D721Med (cell line): Measurements from ENCODE around the gene PRKCQ.

Experiments used
- DNase-seq: peaks from one replicate; pipeline ENCODE4 v3.0.0; 2011; ENCODE audit warnings: low spot score; ENCODE audit not compliant: insufficient read length
- FAIRE-seq: peaks from 2 replicates; lab custom pipeline; 2011; peaks lifted over from hg19 to GRCh38; lab: Jason Lieb, UNC
- CTCF ChIP-seq: IDR thresholded peaks from 2 replicates; pipeline ENCODE4 v1.5.1; 2012; ENCODE audit warnings: mild to moderate bottlenecking, control low read depth; ENCODE audit not compliant: insufficient read depth; ENCODE audit errors: missing control alignments

Gene PRKCQ

DNA sequence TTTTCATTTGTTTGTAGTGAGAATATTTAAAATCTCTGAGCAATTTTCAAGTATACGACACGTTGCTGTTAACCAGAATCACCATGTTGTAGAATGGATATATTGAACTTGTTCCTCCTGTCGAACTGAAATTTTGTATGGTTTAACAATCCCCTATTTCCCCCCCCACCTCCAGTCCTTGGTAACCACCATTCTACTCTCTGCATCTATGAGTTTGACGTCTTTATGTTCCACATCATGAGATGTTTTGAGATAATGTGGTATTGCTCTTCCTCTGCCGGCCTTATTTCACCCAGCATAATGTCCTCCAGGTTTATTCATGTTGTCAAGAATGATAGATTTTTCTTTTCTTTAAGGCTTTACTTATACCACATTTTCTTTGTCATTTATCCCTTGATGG is 17.4 kb upstream of the PRKCQ start:
- DNase-seq = no peak
- FAIRE-seq = no peak
- no peak for TF ChIP-seq CTCF

DNA sequence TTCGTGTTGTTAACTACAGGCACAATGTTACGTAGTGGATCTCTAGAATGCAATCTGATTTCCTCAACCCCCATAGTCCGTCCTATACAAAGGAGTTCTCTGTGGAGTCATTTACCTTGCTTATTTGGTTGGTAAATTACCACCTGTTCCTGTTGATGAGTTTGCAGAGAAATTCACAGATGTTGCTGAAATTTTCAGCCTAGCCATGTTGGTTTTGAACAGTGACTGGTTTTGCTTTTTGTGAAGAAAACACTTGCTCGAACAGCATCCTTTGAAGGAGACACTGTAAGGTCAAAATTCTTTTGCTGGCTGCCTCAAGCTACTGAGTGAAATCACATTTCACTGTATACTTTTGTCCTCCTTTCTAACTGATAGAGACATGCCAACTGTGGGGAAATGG is 15.4 kb upstream of the PRKCQ start:
- DNase-seq (no peak), FAIRE-seq (no peak)
- TF ChIP-seq CTCF = no peak

GRCh38 chr10:6593241-6593671 is 13.2 kb upstream of the PRKCQ start:
- no peak for DNase-seq

DNA sequence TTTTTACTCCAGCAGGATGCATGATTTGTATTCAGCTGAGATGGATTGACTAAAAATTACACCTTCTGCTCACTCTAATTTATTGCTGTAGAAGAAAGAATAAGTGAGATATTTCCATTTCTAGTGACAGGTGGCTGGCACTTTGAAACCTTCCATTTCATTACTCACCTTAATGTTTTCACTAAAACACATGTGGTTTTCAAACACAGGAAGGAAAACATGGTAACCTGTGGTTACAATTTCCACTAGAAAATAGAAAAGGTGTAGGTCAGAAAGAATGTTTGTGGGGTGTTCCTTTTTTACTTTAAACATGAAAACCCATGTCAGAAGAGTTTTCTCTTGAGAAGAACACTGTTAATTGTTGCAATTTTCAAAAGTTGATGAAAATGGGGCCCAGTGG is 12.0 kb upstream of the PRKCQ start:
- FAIRE-seq (no peak), DNase-seq (no peak)
- no peak for TF ChIP-seq CTCF

More at GRCh38 chr10:6593241-6593671, 13.2 kb upstream of the PRKCQ start:
- no peak for FAIRE-seq
- no peak for TF ChIP-seq CTCF

GRCh38 chr10:6591668-6592067 is 11.6 kb upstream of the PRKCQ start:
- no peak for TF ChIP-seq CTCF
- DNase-seq (no peak), FAIRE-seq (no peak)

- FAIRE-seq (no peak), DNase-seq (no peak)
- TF ChIP-seq CTCF = no peak
These were observed 10.0 kb upstream of the PRKCQ start for GRCh38 chr10:6590100-6590499.

DNA sequence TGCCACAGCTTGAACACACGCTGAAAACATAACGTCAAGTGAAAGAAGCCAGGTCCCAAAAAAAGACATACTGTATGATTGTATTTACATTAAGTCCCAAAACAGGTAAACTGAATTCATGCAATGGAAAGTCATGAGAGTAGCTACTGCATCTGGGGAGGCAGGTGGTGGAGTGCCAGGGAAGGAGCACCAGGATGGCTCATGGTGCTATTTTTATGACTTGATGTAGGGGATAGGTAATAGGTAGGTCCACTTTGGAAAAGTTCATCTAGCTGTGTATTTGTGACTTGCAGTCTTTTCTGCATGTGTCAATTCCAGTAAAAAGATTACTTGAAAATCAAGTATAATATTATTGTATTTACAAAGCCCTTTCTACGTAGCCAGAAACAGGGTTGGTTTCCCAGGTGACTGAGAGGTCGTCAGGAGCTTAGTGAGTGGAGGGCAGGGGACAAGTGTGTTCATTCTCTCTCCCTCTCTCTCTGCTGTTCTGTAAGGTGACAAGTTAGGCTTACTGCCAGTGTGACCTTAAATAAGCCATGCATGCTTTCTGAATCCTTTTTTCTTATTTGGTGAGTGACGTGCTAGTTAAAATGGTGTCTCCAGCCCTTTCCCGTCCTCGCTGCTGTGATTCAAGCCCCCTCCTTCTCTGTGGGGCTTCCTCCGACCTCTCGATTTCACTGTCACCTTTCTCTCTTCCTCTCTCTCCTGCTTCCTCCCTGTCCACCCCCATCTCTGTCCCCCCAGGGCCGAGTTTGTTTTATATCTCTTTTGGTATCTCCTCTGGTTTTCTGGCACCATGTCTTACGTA is 9.4 kb upstream of the PRKCQ start:
- TF ChIP-seq CTCF = no peak
- FAIRE-seq = no peak

More for the DNA sequence above, 9.4 kb upstream of the PRKCQ start:
- DNase-seq = no peak
